HepG2 (cell line): Measurements from ENCODE around the gene KIF19. TPM values are rescaled to one million over a fixed set of nuclear protein-coding genes. Genes with fewer than 3 reads are reported as not detected.

Source experiments
- ATAC-seq: fragments of 200-7000 bp; cut with Tn5 transposase; 3 replicates; pipeline ENCODE4 v1.9.1; 2020; ENCODE audit warnings: mild to moderate bottlenecking, moderate library complexity
- BruUV-seq: library from RNA; stranded (reverse); fragments of 400-500 nt; replicated peaks from 2 replicates; lab custom pipeline; 2021; lab: Mats Ljungman, UMichigan
- CTCF ChIA-PET: fragments of 300-600 bp; formaldehyde crosslinking; extraction: SDS; loops from one replicate; lab custom pipeline; 2021; ENCODE audit warnings: low total read pairs, inconsistent platforms, low intra/inter-chr PET ratio; lab: Yijun Ruan, JAX
- POLR2A ChIA-PET: fragments of 350-600 bp; sonication (Branson Sonifier 250); formaldehyde crosslinking; loops from one replicate; lab custom pipeline; 2020; ENCODE audit warnings: antibody characterized with exemption, inconsistent platforms; lab: Yijun Ruan, JAX
- DNase-seq: peaks from one replicate; pipeline ENCODE4 v3.0.0-alpha.2; 2015; ENCODE audit warnings: low spot score
- FAIRE-seq: peaks from 3 replicates; lab custom pipeline; 2011; peaks lifted over from hg19 to GRCh38; lab: Jason Lieb, UNC
- H2AFZ ChIP-seq: one replicate; pipeline ENCODE4 v1.6.1; 2011; ENCODE audit warnings: low read length, inconsistent platforms
- H3K27ac ChIP-seq: fragments of 300-600 bp; 3 replicates; pipeline ENCODE4 v1.8.0; 2011; ENCODE audit warnings: mixed run types, mild to moderate bottlenecking, mixed read lengths, low read length, inconsistent platforms; ENCODE audit not compliant: insufficient read depth; ENCODE audit errors: extremely low read length
- H3K27me3 ChIP-seq, 2 experiments: fragments of 200-600 bp in 1 of 2; 2 replicates in 1 of 2; 3 replicates in 1 of 2; pipeline versions ENCODE4 v1.6.0 to v1.8.0; 2011; ENCODE audit warnings: low read length in 2 of 2, mild to moderate bottlenecking in 2 of 2, moderate library complexity in 2 of 2, inconsistent platforms in 1 of 2; ENCODE audit not compliant: insufficient read depth in 2 of 2, control insufficient read depth in 1 of 2
- H3K36me3 ChIP-seq, 2 experiments: fragments of 200-600 bp in 1 of 2; replicated peaks in 1 of 2; 2 replicates in 1 of 2; 3 replicates in 1 of 2; pipeline versions ENCODE4 v1.5.1 to v1.8.0; 2011; ENCODE audit warnings: low read length in 2 of 2, inconsistent platforms in 1 of 2; ENCODE audit not compliant: insufficient read depth in 2 of 2, control insufficient read depth in 1 of 2
- H3K4me1 ChIP-seq: 2 replicates; pipeline ENCODE4 v1.5.1; 2012; ENCODE audit warnings: low read length, inconsistent platforms; ENCODE audit not compliant: insufficient read depth
- H3K4me2 ChIP-seq: 2 replicates; pipeline ENCODE4 v1.6.0; 2011; ENCODE audit warnings: low read depth, low read length, inconsistent platforms
- H3K4me3 ChIP-seq, 3 experiments: fragments of 200-600 bp in 1 of 3; sonication (generic), shearing (Covaris generic) in 1 of 3; replicated peaks in 1 of 3; 2 replicates each; pipeline ENCODE4 v1.5.1; 2011 to 2016; ENCODE audit warnings: low read length in 3 of 3, inconsistent platforms in 2 of 3, low read depth in 2 of 3, mild to moderate bottlenecking in 2 of 3, control low read depth in 1 of 3, mixed read lengths in 1 of 3; ENCODE audit not compliant: insufficient read depth in 1 of 3
- H3K79me2 ChIP-seq: one replicate; pipeline ENCODE4 v1.6.1; 2011; ENCODE audit warnings: low read length, inconsistent platforms; ENCODE audit not compliant: insufficient read depth
- H3K9ac ChIP-seq: 2 replicates; pipeline ENCODE4 v1.6.0; 2011; ENCODE audit warnings: mild to moderate bottlenecking, low read depth, low read length, inconsistent platforms; ENCODE audit not compliant: insufficient read depth
- H3K9me3 ChIP-seq: 2 replicates; pipeline ENCODE4 v1.5.1; 2012; ENCODE audit warnings: mild to moderate bottlenecking, low read length
- H4K20me1 ChIP-seq: 2 replicates; pipeline ENCODE4 v1.6.0; 2011; ENCODE audit warnings: inconsistent platforms, mild to moderate bottlenecking, low read length, moderate library complexity; ENCODE audit not compliant: insufficient read depth
- KLF15 ChIP-seq: sonication (generic); formaldehyde crosslinking; IDR thresholded peaks from 2 replicates; pipeline ENCODE4 v1.8.1; 2023; ENCODE audit warnings: borderline replicate concordance, mild to moderate bottlenecking, inconsistent platforms, missing genetic modification reagents, mixed read lengths
- RFX1 ChIP-seq: fragments of 450-650 bp; IDR thresholded peaks from 2 replicates; pipeline ENCODE4 v1.6.1; 2017
- SATB2 ChIP-seq: sonication (generic); formaldehyde crosslinking; IDR thresholded peaks from 2 replicates; pipeline ENCODE4 v1.5.0; 2020; ENCODE audit warnings: missing genetic modification reagents
- ZBTB33 ChIP-seq: sonication (generic); formaldehyde crosslinking; IDR thresholded peaks from 2 replicates; pipeline ENCODE4 v1.4.0; 2020; ENCODE audit warnings: missing genetic modification reagents
- ZFP1 ChIP-seq: IDR thresholded peaks from 2 replicates; pipeline ENCODE4 v1.6.1; 2016
- ZNF468 ChIP-seq: sonication (generic); formaldehyde crosslinking; IDR thresholded peaks from 2 replicates; pipeline ENCODE4 v1.8.0; 2022; ENCODE audit warnings: mild to moderate bottlenecking, moderate library complexity, missing genetic modification reagents
- ZNF513 ChIP-seq: sonication (generic); formaldehyde crosslinking; conservative IDR thresholded peaks from 2 replicates; pipeline ENCODE4 v1.5.0; 2020; ENCODE audit warnings: missing genetic modification reagents
- ZNF710 ChIP-seq: sonication (generic); formaldehyde crosslinking; IDR thresholded peaks from 2 replicates; pipeline ENCODE4 v1.5.0; 2020; ENCODE audit warnings: mild to moderate bottlenecking, missing genetic modification reagents, borderline replicate concordance
- ZNF768 ChIP-seq: sonication (generic); formaldehyde crosslinking; IDR thresholded peaks from 2 replicates; pipeline ENCODE4 v1.4.0; 2020; ENCODE audit warnings: missing genetic modification reagents
- WGBS: methylation state at CpG from one replicate; pipeline ENCODE4 v1.1.6; 2017; ENCODE audit warnings: low lambda C conversion rate; 5-methylcytosine and 5-hydroxymethylcytosine counted together
- in situ Hi-C: cut with HindIII; loops from 2 replicates; pipeline ENCODE4 v1.10.0; 2017; ENCODE audit warnings: low pct_unique_long_range_greater_than_20kb; ENCODE audit not compliant: extremely low pct_ligation_motif_present
- intact Hi-C: fragments of 100-400 bp; cut with micrococcal nuclease; formaldehyde crosslinking; loops from one replicate; pipeline ENCODE4 v1.10.0; 2022; ENCODE audit not compliant: unreplicated experiment
- polyA plus RNA-seq, 8 experiments: library from polyadenylated mRNA; depleted of rRNA in 3 of 8; stranded (reverse) in 7 of 8; unstranded in 1 of 8; fragments of >200 nt; fragmentation: Illumina TruSeq in 4 of 8; extraction: Trizol in 4 of 8; gene quantifications; 2 replicates each; pipeline versions ENCODE4 v1.2.1 to v1.2.3, GENCODE V29; 2011 to 2016; ENCODE audit warnings: low read depth in 4 of 8, missing spikeins in 1 of 8, mixed read lengths in 1 of 8; ENCODE audit not compliant: insufficient read depth in 1 of 8
- total RNA-seq, 5 experiments: library from RNA; depleted of rRNA; stranded (reverse); fragments of >200 nt; fragmentation: Illumina TruSeq; extraction: Trizol; gene quantifications; 2 replicates each; pipeline ENCODE4 v1.2.3, GENCODE V29; 2016; ENCODE audit warnings: low read depth in 1 of 5

Gene KIF19
- total and polyA plus RNA-seq, 2 of the 13 experiments (the other 11 are each of a cell fraction or from before 2014, with no cell fraction given) = not detected

- TF ChIP-seq ZBTB33 (CRISPR knock-in tag) (peak; percentile 91), ZNF768 (peak; percentile 23; the same call in 1 of the 2 replicates), RFX1 (no peak), ZNF468 (CRISPR knock-in tag) (no peak)
These were observed 25.7 kb downstream of the KIF19 start (continued) for GRCh38 chr17:74351552-74352210.

GRCh38 chr17:74353446-74354060 is 27.5 kb downstream of the KIF19 start:
- intact Hi-C loops = loop anchor here (1.0 kb wide), 1 partner anchor 52 kb away; no protein-coding TSS in a partner anchor
- DNase-seq (no peak), FAIRE-seq (no peak), ATAC-seq (no peak)
- TF ChIP-seq ZNF513 (CRISPR knock-in tag) = no peak
- no peak for TF ChIP-seq ZNF710 (CRISPR knock-in tag)
- no peak for TF ChIP-seq KLF15 (CRISPR knock-in tag)
- TF ChIP-seq SATB2 (CRISPR knock-in tag) = no peak
- no peak for TF ChIP-seq ZFP1 (CRISPR knock-in tag)
- no peaks in the 10 kb centered on the region for H3K79me2 ChIP-seq
- H3K4me1 ChIP-seq = no peaks in the 10 kb centered on the region
- BruUV-seq = no TSS peak
- H3K36me3 ChIP-seq = no peaks in the 10 kb centered on the region
- no peak overlapping the region for H3K4me2 ChIP-seq
- no peak overlapping the region for H3K9ac ChIP-seq
- H3K9me3 ChIP-seq = no peaks in the 10 kb centered on the region
- H3K4me3 ChIP-seq = no peak overlapping the region
- peaks cover 3% of the 10 kb centered on the region; the same call in 1 of the 2 replicates for H4K20me1 ChIP-seq
- H3K27ac ChIP-seq = no peak overlapping the region
- CTCF ChIA-PET = interaction anchor here (1.5 to 1.8 kb wide), 3 partner anchors 52 to 180 kb away, joined by 7 to 9 read pairs (median 9); no protein-coding TSS in a partner anchor
- H2AFZ ChIP-seq = no peak overlapping the region
- in situ Hi-C loops = loop anchor here (5.0 kb wide), 1 partner anchor 51 kb away; no protein-coding TSS in a partner anchor
- POLR2A ChIA-PET = no interaction called here
- peaks cover 22 to 90% of the 10 kb centered on the region in 2 experiments; a peak in 4 of 5 replicates for H3K27me3 ChIP-seq
- WGBS = 43% methylated on average over 9 of the region's 10 CpGs
